ENCODE results near the gene PRKCA.

The PRKCA gene

DNA sequence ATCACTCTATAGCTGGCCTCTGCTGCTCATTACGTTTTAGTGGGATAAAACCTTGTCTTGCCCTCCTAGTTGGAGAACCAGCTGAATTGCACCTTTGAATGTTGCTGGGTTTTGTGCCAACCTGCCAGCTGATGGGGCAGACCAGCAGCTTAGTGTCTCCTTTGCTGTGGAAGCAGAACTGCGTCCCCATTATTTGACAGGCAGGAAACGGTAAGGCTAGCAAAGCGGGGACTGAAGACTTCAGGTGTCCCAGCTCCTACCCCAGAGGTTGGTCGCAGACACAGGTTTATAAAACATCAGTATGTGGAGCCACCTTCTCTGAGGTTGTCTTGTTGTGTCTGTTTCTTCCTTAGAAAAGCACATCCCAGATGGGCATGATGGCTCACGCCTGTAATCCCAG lies 158.1 kb downstream of the PRKCA start:
- TF ChIP-seq, protein P1, sequence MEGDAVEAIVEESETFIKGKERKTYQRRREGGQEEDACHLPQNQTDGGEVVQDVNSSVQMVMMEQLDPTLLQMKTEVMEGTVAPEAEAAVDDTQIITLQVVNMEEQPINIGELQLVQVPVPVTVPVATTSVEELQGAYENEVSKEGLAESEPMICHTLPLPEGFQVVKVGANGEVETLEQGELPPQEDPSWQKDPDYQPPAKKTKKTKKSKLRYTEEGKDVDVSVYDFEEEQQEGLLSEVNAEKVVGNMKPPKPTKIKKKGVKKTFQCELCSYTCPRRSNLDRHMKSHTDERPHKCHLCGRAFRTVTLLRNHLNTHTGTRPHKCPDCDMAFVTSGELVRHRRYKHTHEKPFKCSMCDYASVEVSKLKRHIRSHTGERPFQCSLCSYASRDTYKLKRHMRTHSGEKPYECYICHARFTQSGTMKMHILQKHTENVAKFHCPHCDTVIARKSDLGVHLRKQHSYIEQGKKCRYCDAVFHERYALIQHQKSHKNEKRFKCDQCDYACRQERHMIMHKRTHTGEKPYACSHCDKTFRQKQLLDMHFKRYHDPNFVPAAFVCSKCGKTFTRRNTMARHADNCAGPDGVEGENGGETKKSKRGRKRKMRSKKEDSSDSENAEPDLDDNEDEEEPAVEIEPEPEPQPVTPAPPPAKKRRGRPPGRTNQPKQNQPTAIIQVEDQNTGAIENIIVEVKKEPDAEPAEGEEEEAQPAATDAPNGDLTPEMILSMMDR (IDR thresholded peaks at IDR 0.05; ENCODE audit: low read depth, low read length), result no peak

DNA sequence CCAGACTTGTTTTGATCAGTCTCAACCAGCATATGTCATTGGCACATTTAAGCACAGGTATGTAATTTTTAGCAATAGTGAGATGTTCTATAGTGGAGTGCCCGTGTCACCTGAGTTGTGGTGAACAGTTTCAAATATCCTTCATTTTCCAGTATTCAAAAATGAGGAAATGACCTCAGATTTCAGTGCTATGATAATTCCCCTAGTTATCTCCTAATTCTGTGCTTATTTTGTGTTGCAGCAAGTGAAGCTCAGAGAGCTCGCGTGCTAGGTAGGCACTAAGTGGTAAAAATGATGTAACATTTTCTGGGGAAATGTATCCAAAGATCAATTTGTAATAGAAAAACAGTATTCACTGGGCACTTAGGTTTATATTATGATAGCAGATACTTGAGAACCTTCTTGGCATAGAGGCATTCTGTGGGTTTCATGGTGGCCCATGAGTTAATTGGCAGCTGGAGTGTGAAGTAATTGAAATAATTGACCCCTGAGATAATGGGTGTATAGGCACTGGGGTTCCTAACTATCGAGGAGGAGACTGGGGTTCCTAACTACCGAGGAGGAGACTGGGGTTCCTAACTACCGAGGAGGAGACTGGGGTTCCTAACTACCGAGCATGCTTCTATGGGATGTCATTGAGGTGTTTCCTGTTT lies 159.1 kb downstream of the PRKCA start:
- DNase-seq (ENCODE audit: extremely low read depth, low read depth), result no peak

More for the DNA sequence above, 158.1 kb downstream of the PRKCA start:
- DNase-seq (ENCODE audit: extremely low read depth, low read depth), result no peak

DNA sequence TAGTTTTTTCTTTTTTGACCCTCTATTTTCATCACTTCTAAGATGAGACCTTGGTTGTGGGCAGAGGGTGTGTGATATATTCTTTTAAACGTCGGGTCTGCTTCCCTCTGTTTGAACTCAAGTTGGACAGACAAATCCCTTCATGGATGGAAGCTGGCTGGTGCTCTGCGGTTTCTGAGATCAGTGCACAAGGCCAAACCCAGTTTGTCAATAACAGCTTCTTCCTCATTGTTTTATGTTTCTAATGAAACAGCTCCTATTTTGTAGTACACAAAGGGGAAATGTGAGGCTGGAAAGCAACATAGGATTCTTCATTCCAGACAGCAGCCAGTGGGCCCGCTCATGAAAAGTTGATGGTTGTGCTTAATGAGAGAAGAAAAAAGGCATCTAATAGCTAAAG lies 159.6 kb downstream of the PRKCA start:
- TF ChIP-seq, protein P1 (IDR thresholded peaks at IDR 0.05; ENCODE audit: low read depth, low read length), result no peak
- DNase-seq (ENCODE audit: extremely low read depth, low read depth), result no peak

More for the DNA sequence above, 159.1 kb downstream of the PRKCA start:
- TF ChIP-seq, protein P1 (IDR thresholded peaks at IDR 0.05; ENCODE audit: low read depth, low read length), result no peak

DNA sequence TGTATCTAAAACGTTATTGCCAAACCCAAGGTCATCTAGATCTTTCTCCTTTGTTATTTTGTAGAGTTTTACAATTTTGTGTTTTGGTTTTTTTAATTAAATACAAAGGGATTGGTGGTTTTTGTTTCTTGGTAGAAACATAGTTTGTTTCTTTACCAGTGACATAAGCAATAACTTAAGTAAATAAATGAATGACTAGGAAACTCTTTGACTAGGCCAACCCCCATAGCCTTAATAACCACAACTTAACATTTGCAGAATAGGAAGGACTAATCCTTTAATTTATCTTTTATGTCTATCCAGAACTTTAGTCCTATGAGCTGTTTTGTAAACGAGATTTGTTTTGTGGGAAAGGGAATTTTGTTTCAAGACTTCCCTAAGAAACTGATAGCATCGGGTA lies 162.5 kb downstream of the PRKCA start:
- DNase-seq (ENCODE audit: extremely low read depth, low read depth), result peak; percentile 59
- TF ChIP-seq, protein P1 (IDR thresholded peaks at IDR 0.05; ENCODE audit: low read depth, low read length), result no peak

DNA sequence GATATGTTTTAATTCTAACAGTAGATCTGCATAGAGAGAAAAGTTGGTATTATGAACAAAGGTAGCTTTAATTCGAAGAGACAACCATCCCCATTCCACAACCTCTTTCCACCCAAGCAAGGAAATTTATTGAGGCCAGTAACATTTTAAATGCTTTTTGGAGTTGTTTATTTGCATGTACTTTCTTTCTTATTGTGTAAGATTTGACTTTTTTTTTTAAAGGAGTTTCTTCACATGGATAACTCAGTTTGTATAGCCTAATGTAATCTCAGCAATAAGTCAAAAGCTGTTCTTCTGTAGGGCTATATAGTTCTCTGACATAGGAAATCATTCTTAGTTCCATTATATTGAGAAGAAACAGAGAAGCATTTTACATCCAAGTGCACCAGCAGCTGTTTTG lies 163.3 kb downstream of the PRKCA start:
- TF ChIP-seq, protein P1 (IDR thresholded peaks at IDR 0.05; ENCODE audit: low read depth, low read length), result no peak
- no peak for DNase-seq (ENCODE audit: extremely low read depth, low read depth)

DNA sequence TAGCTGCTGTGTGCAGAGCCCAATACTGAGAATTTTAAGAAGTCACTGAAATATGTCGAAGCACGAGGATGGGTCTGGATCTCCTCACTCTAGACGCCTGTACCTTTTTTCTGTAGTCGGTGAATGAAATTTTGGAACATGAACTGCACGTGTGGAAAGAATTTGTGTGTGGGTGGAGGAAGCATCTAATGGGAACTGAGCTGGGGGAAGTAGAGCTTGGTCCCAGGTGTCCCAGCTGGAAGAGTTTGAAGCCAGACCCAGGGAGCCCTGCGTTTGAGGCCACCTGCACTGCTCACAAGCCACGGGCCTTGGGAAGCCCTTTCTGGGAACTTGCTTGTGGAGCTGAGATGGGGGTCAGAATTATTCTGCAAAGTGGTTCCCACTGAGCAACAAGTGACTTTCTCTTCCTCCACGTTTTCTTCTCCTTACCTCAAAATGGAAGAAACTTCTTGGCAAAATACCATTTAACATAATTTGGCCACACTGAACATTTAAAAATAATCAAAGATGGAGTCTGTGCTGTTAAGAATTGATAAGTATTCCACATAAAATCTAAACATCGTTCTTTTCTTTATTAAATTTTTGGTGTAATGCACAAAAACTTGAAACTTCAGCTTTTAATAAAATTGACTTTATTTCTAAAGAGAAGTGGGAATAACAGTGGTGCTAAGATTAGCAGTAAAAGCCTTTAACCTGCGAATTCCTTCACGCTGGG lies 163.8 kb downstream of the PRKCA start:
- TF ChIP-seq, protein P1 (IDR thresholded peaks at IDR 0.05; ENCODE audit: low read depth, low read length), result no peak
- DNase-seq (ENCODE audit: extremely low read depth, low read depth), result no peak

DNA sequence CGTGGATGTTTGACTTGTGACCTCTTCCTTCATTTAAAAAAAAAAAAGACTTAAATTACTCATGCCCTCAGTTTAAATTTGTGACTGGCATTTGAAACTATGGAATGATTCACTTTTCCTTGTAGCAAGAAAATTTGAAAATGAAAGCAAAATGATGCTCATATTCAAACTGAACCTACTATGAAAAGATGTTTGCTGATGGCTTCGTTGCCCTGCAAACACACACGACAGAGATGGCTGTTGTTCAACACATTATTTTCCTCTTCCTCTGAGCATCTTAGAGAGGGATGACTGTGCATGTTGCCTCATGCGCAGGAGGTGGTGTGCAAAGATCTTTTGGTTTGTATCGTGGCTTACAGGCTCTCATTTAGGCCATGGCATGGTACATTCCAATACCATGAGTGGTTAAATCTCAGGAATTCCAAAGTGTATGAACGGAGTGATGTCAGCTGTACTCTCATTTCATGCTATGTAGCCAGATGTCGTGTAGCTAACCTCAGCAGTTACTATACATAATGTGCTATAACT lies 164.5 kb downstream of the PRKCA start:
- TF ChIP-seq, protein P1 (IDR thresholded peaks at IDR 0.05; ENCODE audit: low read depth, low read length), result no peak
- DNase-seq (ENCODE audit: extremely low read depth, low read depth), result peak; percentile 94

Data from AG09319 (cell line).